Measurements from ENCODE around the gene HCST. TPM values are rescaled to one million over a fixed set of nuclear protein-coding genes. Genes with fewer than 3 reads are reported as not detected.
A peak's percentile ranks its signal among the peaks of the same experiment; 100 is the strongest.

HCST gene
- total and polyA plus RNA-seq, 8 donors: 5.0 to 12.5 (median 9.2) TPM; not detected in 3

GRCh38 chr19:35936738-35937268 lies 34.5 kb downstream of the HCST start:
- peaks cover 25 to 50% (median 36%) of the 10 kb centered on the region in 4 donors for H3K4me1 ChIP-seq
- H3K9me3 ChIP-seq: no peaks in the 10 kb centered on the region
- 18 to 26% (median 24%) methylated on average over 10 to 11 of the region's 11 CpGs for WGBS, 5 donors
- intact Hi-C loops (cut with DNase I; ENCODE audit: low total_unique reads): no loop called here
- H3K36me3 ChIP-seq: peaks cover 15 to 33% (median 27%) of the 10 kb centered on the region in 4 donors
- peak overlapping the region; percentile 68 to 83 (median 78) for H3K4me3 ChIP-seq
- TF ChIP-seq EP300 (IDR thresholded peaks at IDR 0.05) (no peak), POLR2AphosphoS5 (IDR thresholded peaks at IDR 0.05) (no peak), POLR2A (IDR thresholded peaks at IDR 0.05) (no peak)
- TF ChIP-seq, protein P1, sequence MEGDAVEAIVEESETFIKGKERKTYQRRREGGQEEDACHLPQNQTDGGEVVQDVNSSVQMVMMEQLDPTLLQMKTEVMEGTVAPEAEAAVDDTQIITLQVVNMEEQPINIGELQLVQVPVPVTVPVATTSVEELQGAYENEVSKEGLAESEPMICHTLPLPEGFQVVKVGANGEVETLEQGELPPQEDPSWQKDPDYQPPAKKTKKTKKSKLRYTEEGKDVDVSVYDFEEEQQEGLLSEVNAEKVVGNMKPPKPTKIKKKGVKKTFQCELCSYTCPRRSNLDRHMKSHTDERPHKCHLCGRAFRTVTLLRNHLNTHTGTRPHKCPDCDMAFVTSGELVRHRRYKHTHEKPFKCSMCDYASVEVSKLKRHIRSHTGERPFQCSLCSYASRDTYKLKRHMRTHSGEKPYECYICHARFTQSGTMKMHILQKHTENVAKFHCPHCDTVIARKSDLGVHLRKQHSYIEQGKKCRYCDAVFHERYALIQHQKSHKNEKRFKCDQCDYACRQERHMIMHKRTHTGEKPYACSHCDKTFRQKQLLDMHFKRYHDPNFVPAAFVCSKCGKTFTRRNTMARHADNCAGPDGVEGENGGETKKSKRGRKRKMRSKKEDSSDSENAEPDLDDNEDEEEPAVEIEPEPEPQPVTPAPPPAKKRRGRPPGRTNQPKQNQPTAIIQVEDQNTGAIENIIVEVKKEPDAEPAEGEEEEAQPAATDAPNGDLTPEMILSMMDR (IDR thresholded peaks at IDR 0.05): no peak
- no peak for DNase-seq
- H3K27ac ChIP-seq: peak overlapping the region; percentile 45 to 92 (median 87)
- peaks cover 0 to 5% (median 0%) of the 10 kb centered on the region in 3 donors for H3K27me3 ChIP-seq

DNA sequence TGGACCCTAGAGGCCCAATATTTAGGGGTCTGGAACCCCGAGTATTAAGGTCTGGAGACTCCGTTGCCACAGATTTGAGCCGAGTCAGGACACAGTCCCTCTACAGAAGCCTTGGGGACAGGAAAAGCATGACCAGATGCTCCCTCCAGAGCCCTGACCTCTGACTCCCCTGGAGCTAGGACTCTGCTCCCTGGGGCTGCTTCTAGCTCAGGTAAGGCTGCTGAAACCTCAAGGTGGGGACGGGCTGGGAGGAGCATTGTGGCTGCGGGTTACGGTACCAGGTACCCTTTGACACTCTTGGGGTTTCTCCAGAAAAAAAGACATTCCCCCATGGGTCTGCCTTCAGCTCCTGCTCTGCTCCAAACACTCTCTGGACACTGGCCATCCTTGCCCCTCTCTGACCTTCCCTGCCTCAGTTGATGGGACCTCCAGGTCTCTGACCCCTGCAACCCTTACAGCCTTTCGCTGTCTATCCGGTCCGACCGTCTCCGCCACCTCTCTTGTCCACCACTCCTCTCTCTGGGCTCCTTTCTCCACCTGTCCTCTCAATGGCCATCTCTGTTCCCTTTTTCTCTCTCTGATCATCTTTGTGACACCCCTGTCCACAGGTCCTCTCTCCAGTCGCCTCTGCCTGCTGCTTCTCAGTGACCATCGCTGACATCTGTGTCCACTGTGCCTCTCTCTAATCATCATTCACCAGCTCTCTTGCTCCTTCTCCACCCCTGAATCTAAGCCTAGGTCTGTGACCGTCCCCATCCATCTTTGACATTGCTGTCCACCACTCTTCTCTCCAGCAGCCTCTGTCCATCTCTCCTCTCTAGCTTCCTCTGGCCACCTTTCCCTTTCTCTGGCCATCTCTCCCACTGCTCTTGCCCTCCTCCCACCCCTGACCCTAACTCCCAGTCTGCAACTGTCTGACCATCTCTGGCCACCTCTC lies 35.3 kb downstream of the HCST start:
- peaks cover 0 to 5% (median 0%) of the 10 kb centered on the region in 3 donors for H3K27me3 ChIP-seq
- no peak for TF ChIP-seq POLR2A (IDR thresholded peaks at IDR 0.05)
- no peak for TF ChIP-seq POLR2AphosphoS5 (IDR thresholded peaks at IDR 0.05)
- TF ChIP-seq, protein P1 (IDR thresholded peaks at IDR 0.05): no peak
- TF ChIP-seq EP300 (IDR thresholded peaks at IDR 0.05): no peak
- DNase-seq: no peak
- peaks cover 25 to 45% (median 33%) of the 10 kb centered on the region in 4 donors for H3K4me1 ChIP-seq
- no peaks in the 10 kb centered on the region for H3K9me3 ChIP-seq
- peak overlapping the region; percentile 68 to 83 (median 78) for H3K4me3 ChIP-seq
- H3K27ac ChIP-seq: peak overlapping the region in 4 of 5 donors; percentile 84 to 92 (median 88)
- intact Hi-C loops (cut with DNase I; ENCODE audit: low total_unique reads): no loop called here
- 40 to 47% (median 42%) methylated on average over 12 to 14 of the region's 14 CpGs for WGBS, 5 donors
- H3K36me3 ChIP-seq: peaks cover 18 to 41% (median 35%) of the 10 kb centered on the region in 4 donors

- WGBS, 5 donors: 70 to 82% (median 78%) methylated on average over 13 of the region's 13 CpGs
Measured at GRCh38 chr19:35938282-35939224, 36.2 kb downstream of the HCST start.

More at GRCh38 chr19:35938282-35939224, 36.2 kb downstream of the HCST start:
- Histone ChIP-seq H3K36me3 (peaks cover 18 to 47% (median 38%) of the 10 kb centered on the region in 4 donors), H3K4me1 (peaks cover 25 to 45% (median 33%) of the 10 kb centered on the region in 4 donors), H3K4me3 (peak overlapping the region in 2 of 4 donors; percentile 68 to 82), H3K27ac (peak overlapping the region in 1 of 5 donors; percentile 92), H3K9me3 (no peaks in the 10 kb centered on the region), H3K27me3 (peaks cover 0 to 5% (median 0%) of the 10 kb centered on the region in 3 donors)
- no peak for DNase-seq
- TF ChIP-seq EP300 (IDR thresholded peaks at IDR 0.05): no peak
- no peak for TF ChIP-seq POLR2A (IDR thresholded peaks at IDR 0.05)
- TF ChIP-seq, protein P1 (IDR thresholded peaks at IDR 0.05): no peak
- no peak for TF ChIP-seq POLR2AphosphoS5 (IDR thresholded peaks at IDR 0.05)
- intact Hi-C loops (cut with DNase I; ENCODE audit: low total_unique reads): no loop called here
